Neutrophil (primary cell): ENCODE results near the gene SEPSECS.

Experiments
- H3K27ac ChIP-seq: fragments of 200-600 bp; sonication (generic); 2 replicates; pipeline ENCODE4 v1.5.1; 2016; ENCODE audit warnings: mild to moderate bottlenecking, moderate library complexity
- H3K27me3 ChIP-seq: fragments of 200-600 bp; sonication (generic); 2 replicates; pipeline ENCODE4 v1.6.0; 2016; ENCODE audit warnings: mild to moderate bottlenecking
- H3K36me3 ChIP-seq: fragments of 200-600 bp; sonication (generic); 2 replicates; pipeline ENCODE4 v1.5.1; 2017
- H3K4me1 ChIP-seq, 2 experiments: fragments of 200-600 bp in 1 of 2; sonication (generic) in 1 of 2; 1 replicate in 1 of 2; 2 replicates in 1 of 2; pipeline versions ENCODE4 v1.5.1 to v1.6.1; 2013 to 2016; ENCODE audit warnings: low read depth in 1 of 2, low read length in 1 of 2, mild to moderate bottlenecking in 1 of 2, moderate library complexity in 1 of 2; ENCODE audit not compliant: control insufficient read depth in 1 of 2, insufficient read depth in 1 of 2
- H3K4me3 ChIP-seq, 2 experiments: fragments of 200-600 bp in 1 of 2; sonication (generic) in 1 of 2; 1 replicate in 1 of 2; 2 replicates in 1 of 2; pipeline ENCODE4 v1.5.1; 2013 to 2016; ENCODE audit warnings: low read depth in 1 of 2, low read length in 1 of 2, mild to moderate bottlenecking in 1 of 2, moderate library complexity in 1 of 2
- H3K9me3 ChIP-seq: fragments of 200-600 bp; sonication (generic); 2 replicates; pipeline ENCODE4 v1.5.1; 2016
- CTCF ChIP-seq: fragments of 200-600 bp; sonication (generic); IDR thresholded peaks from 2 replicates; pipeline ENCODE4 v1.5.1; 2016; ENCODE audit warnings: antibody characterized with exemption

SEPSECS gene

DNA sequence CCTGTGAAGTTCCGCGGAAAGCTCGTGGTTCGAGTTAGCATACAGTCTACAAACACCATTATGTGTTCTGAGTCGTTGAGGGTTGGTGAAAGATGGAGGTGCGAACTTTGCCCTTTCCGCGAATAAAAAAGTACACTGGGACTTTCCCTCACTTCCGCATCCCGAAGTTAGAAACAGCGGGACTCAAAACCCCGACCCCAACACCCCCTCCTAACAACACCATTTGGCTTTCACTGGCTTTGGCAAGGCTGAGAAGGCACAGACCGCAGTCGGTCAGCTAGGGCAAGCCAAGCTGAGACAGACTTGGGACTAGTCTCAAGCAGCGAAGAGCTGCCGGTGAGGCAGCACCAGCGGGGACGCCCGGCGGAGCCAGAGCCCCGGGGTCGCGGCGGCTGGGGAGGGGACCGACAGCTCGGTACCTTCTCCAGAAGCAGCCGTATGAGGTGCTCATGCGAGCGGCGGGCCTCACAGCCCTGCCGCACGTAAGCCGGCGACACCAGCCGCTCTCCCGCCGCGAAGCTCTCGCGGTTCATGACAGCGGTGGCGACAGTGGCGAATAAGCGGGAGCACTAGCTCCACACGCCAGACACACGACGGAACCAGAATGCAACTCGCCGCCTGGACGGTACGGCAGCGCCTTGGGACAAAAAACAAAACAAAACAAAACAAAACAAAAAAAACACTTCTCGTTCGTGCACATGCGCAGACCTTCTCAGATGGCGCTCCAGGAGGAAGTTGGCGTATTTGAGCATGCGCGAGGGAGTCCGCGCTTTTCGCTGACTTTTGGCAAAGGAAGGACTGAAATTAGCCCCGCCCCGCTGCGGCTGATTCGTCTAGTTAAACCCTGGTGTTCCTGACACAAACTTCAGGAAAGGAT lies at the start of gene SEPSECS:
Gene SEPSECS (minus strand): TSS at position 613 of the 877 bp plus-strand sequence. CDS start 80 bp downstream, at position 533.
- peak within 1 kb of the TSS; percentile 81 to 89 for H3K4me3 ChIP-seq
- no peaks in the 10 kb centered on the region for H3K36me3 ChIP-seq
- peaks cover 51 to 58% of the 10 kb centered on the region in 2 experiments for H3K4me1 ChIP-seq
- H3K9me3 ChIP-seq, result no peaks in the 10 kb centered on the region
- H3K27me3 ChIP-seq, result no peaks in the 10 kb centered on the region
- peak within 1 kb of the TSS; percentile 95 for H3K27ac ChIP-seq
- TF ChIP-seq CTCF, result peak; percentile 42

DNA sequence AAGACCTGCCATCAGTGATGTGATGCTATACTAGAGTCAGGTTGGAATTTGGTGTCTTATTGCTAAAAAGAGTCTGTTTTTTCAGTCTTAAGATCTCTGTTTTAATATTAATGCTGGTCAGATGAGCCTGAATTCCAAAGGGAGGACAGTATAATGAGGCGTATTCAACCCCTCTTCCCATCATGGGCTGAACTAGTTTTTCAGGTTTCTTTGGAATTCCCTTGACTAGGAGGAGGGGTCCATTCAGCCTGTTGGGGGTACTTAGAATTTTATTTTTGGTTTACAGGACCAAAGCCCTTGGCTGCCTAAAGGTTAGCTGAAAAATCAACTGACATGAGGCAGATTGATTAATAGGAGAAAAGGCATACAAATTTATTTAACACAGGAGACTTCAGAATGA lies 49.5 kb upstream of the SEPSECS start:
- no peaks in the 10 kb centered on the region for H3K9me3 ChIP-seq
- H3K27ac ChIP-seq, result no peak overlapping the region
- H3K36me3 ChIP-seq, result no peaks in the 10 kb centered on the region
- no peaks in the 10 kb centered on the region for H3K27me3 ChIP-seq
- no peaks in the 10 kb centered on the region for H3K4me1 ChIP-seq
- no peak for TF ChIP-seq CTCF
- H3K4me3 ChIP-seq, result no peak overlapping the region

DNA sequence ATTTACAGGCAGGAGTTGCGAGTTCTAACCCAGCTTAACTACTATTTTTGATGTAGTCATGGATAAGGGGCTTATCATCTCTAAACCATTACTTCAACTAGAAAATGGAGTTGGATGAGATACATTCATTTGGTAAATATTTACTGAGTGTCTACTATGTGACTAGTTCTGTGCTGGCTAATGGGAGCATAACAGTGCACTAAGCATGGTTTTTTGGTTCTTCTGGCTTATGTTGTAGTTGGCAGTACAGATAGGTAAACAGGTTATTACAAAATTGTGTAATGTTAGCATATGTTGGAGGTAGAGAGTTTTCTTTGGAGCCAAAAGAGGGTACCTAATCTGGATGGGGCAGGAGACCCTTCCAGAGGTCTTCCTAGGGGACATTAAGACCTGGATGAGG lies 47.7 kb upstream of the SEPSECS start:
- no peaks in the 10 kb centered on the region for H3K27me3 ChIP-seq
- no peak for TF ChIP-seq CTCF
- no peaks in the 10 kb centered on the region for H3K9me3 ChIP-seq
- no peak overlapping the region for H3K4me3 ChIP-seq
- no peaks in the 10 kb centered on the region for H3K4me1 ChIP-seq
- no peaks in the 10 kb centered on the region for H3K36me3 ChIP-seq
- H3K27ac ChIP-seq, result no peak overlapping the region

DNA sequence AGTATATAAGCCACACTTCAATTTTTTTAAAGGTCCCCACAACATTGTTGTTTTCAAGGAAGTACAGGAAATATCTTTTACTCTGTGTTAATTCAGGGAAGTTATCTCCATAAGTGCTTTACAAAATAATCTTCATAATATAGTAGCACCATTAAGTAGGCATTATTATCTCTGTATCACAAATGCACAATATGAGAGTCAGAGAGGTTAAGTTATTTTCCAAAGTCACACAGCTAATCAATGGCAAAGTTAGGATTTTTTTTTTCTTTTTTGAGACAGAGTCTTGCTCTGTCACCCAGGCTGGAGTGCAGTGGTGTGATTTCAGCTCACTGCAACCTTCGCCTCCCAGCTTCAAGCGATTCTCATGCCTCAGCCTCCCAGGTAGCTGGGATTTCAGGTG lies 38.5 kb upstream of the SEPSECS start:
- no peaks in the 10 kb centered on the region for H3K27me3 ChIP-seq
- no peak overlapping the region for H3K27ac ChIP-seq
- no peak for TF ChIP-seq CTCF
- H3K9me3 ChIP-seq, result no peaks in the 10 kb centered on the region
- H3K4me1 ChIP-seq, result no peaks in the 10 kb centered on the region
- no peak overlapping the region for H3K4me3 ChIP-seq
- H3K36me3 ChIP-seq, result peaks cover 9% of the 10 kb centered on the region

- Histone ChIP-seq H3K36me3 (peaks cover 2% of the 10 kb centered on the region), H3K9me3 (no peaks in the 10 kb centered on the region), H3K27me3 (no peaks in the 10 kb centered on the region), H3K4me1 (no peaks in the 10 kb centered on the region), H3K4me3 (no peak overlapping the region), H3K27ac (no peak overlapping the region)
- no peak for TF ChIP-seq CTCF
Measured at GRCh38 chr4:25190407-25190806, 30.2 kb upstream of the SEPSECS start.
